HepG2 (cell line): Measurements from ENCODE around the gene POLR2F. TPM values are rescaled to one million over a fixed set of nuclear protein-coding genes. Genes with fewer than 3 reads are reported as not detected.
A peak's percentile ranks its signal among the peaks of the same experiment; 100 is the strongest.

Source experiments
- AHDC1 ChIP-seq: sonication (generic); formaldehyde crosslinking; IDR thresholded peaks from 2 replicates; pipeline ENCODE4 v1.5.1; 2020; ENCODE audit warnings: mild to moderate bottlenecking, missing genetic modification reagents, borderline replicate concordance
- CBX5 ChIP-seq: sonication (generic); formaldehyde crosslinking; IDR thresholded peaks from 2 replicates; pipeline ENCODE4 v1.4.0; 2020; ENCODE audit warnings: missing genetic modification reagents, borderline replicate concordance
- MXD1 ChIP-seq: sonication (generic); formaldehyde crosslinking; IDR thresholded peaks from 2 replicates; pipeline ENCODE4 v1.4.0; 2020; ENCODE audit warnings: mild to moderate bottlenecking, missing genetic modification reagents
- RBAK ChIP-seq: sonication (generic); formaldehyde crosslinking; IDR thresholded peaks from 2 replicates; pipeline ENCODE4 v1.5.1; 2020; ENCODE audit warnings: mild to moderate bottlenecking, missing genetic modification reagents
- TEAD2 ChIP-seq: sonication (generic); formaldehyde crosslinking; IDR thresholded peaks from 2 replicates; pipeline ENCODE4 v1.9.0; 2021; ENCODE audit warnings: missing genetic modification reagents
- ZMYM3 ChIP-seq: sonication (generic); formaldehyde crosslinking; IDR thresholded peaks from 2 replicates; pipeline ENCODE4 v1.5.1; 2020; ENCODE audit warnings: mild to moderate bottlenecking, missing genetic modification reagents
- ZNF18 ChIP-seq: sonication (generic); formaldehyde crosslinking; IDR thresholded peaks from 2 replicates; pipeline ENCODE4 v1.8.0; 2022; ENCODE audit warnings: mild to moderate bottlenecking, missing genetic modification reagents; ENCODE audit not compliant: insufficient replicate concordance
- ZNF234 ChIP-seq: sonication (generic); formaldehyde crosslinking; conservative IDR thresholded peaks from 2 replicates; pipeline ENCODE4 v1.5.1; 2020; ENCODE audit warnings: mild to moderate bottlenecking, missing genetic modification reagents
- ZNF260 ChIP-seq: sonication (generic); formaldehyde crosslinking; IDR thresholded peaks from 2 replicates; pipeline ENCODE4 v1.4.0; 2020; ENCODE audit warnings: missing genetic modification reagents, low read depth, mild to moderate bottlenecking, borderline replicate concordance
- polyA plus RNA-seq, 8 experiments: library from polyadenylated mRNA; depleted of rRNA in 3 of 8; stranded (reverse) in 7 of 8; unstranded in 1 of 8; fragments of >200 nt; fragmentation: Illumina TruSeq in 4 of 8; extraction: Trizol in 4 of 8; gene quantifications; 2 replicates each; pipeline versions ENCODE4 v1.2.1 to v1.2.3, GENCODE V29; 2011 to 2016; ENCODE audit warnings: low read depth in 4 of 8, missing spikeins in 1 of 8, mixed read lengths in 1 of 8; ENCODE audit not compliant: insufficient read depth in 1 of 8
- total RNA-seq, 5 experiments: library from RNA; depleted of rRNA; stranded (reverse); fragments of >200 nt; fragmentation: Illumina TruSeq; extraction: Trizol; gene quantifications; 2 replicates each; pipeline ENCODE4 v1.2.3, GENCODE V29; 2016; ENCODE audit warnings: low read depth in 1 of 5
- TF ChIP-seq, protein P1 (sequence below), 2 experiments: sonication (generic) in 1 of 2; formaldehyde crosslinking in 1 of 2; IDR thresholded peaks; 2 replicates each; pipeline versions ENCODE4 v1.5.1 to v1.6.1; 2011 to 2020; ENCODE audit warnings: borderline replicate concordance in 1 of 2, low read depth in 1 of 2, low read length in 1 of 2, mild to moderate bottlenecking in 1 of 2, missing genetic modification reagents in 1 of 2, moderate library complexity in 1 of 2
- TF ChIP-seq, protein P2 (sequence below): sonication (generic); formaldehyde crosslinking; IDR thresholded peaks from 2 replicates; pipeline ENCODE4 v1.4.0; 2020; ENCODE audit warnings: mild to moderate bottlenecking, missing genetic modification reagents
- TF ChIP-seq, protein P3 (sequence below): sonication (generic); formaldehyde crosslinking; IDR thresholded peaks from 2 replicates; pipeline ENCODE4 v1.4.0; 2020; ENCODE audit warnings: missing genetic modification reagents

Gene POLR2F
- total and polyA plus RNA-seq, 2 of the 13 experiments (the other 11 are each of a cell fraction or from before 2014, with no cell fraction given), result 135 to 158 TPM

DNA sequence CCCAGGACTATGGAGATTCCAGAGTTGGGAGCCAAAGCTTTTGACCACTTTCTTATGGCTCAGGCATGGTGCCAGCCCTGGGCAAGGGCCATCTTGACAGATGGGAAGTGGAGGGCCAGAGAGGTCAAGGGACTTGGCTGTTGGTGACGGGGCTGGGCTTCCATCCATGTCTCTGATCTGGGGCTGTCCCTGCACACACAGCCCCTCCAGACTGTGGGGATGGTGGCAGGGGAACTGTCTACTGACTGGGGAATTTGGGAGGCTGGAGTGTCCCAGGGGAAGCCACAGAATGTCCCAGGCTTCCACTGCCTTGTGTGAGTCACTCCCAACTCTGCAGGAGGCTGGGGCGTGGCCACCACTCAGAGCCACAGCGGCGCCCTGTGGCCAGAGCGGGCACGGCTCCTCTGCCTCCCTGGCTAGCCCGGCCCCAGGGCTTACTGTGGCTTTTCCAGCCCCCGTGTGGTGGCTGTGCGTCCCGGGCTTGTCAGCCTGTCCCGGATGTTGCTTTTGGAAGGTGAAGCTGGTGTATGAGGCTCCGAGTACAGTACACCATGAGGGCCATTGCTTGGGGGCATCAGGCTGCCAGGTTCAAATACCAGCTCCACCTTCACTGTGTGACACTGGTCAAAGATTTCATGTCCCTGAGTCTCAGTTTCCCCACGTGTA, 19.7 kb upstream of the POLR2F start (continued):
- TF ChIP-seq, protein P1, sequence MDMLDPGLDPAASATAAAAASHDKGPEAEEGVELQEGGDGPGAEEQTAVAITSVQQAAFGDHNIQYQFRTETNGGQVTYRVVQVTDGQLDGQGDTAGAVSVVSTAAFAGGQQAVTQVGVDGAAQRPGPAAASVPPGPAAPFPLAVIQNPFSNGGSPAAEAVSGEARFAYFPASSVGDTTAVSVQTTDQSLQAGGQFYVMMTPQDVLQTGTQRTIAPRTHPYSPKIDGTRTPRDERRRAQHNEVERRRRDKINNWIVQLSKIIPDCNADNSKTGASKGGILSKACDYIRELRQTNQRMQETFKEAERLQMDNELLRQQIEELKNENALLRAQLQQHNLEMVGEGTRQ (IDR thresholded peaks at IDR 0.05; ENCODE audit: low read depth, low read length), result no peak
- TF ChIP-seq, protein P1 (CRISPR knock-in tag; IDR thresholded peaks at IDR 0.05; ENCODE audit: borderline replicate concordance), result no peak
- TF ChIP-seq, protein P2, sequence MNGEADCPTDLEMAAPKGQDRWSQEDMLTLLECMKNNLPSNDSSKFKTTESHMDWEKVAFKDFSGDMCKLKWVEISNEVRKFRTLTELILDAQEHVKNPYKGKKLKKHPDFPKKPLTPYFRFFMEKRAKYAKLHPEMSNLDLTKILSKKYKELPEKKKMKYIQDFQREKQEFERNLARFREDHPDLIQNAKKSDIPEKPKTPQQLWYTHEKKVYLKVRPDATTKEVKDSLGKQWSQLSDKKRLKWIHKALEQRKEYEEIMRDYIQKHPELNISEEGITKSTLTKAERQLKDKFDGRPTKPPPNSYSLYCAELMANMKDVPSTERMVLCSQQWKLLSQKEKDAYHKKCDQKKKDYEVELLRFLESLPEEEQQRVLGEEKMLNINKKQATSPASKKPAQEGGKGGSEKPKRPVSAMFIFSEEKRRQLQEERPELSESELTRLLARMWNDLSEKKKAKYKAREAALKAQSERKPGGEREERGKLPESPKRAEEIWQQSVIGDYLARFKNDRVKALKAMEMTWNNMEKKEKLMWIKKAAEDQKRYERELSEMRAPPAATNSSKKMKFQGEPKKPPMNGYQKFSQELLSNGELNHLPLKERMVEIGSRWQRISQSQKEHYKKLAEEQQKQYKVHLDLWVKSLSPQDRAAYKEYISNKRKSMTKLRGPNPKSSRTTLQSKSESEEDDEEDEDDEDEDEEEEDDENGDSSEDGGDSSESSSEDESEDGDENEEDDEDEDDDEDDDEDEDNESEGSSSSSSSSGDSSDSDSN (CRISPR knock-in tag), result peak; percentile 71
- TF ChIP-seq ZNF234 (CRISPR knock-in tag) (no peak), AHDC1 (no peak), TEAD2 (CRISPR knock-in tag) (no peak), RBAK (CRISPR knock-in tag) (no peak), ZNF18 (CRISPR knock-in tag) (no peak), ZNF260 (CRISPR knock-in tag) (no peak), ZMYM3 (no peak; the same call in 1 of the 2 replicates), CBX5 (CRISPR knock-in tag) (peak; percentile 51; the same call in 1 of the 2 replicates), MXD1 (CRISPR knock-in tag) (no peak)
- TF ChIP-seq, protein P3, sequence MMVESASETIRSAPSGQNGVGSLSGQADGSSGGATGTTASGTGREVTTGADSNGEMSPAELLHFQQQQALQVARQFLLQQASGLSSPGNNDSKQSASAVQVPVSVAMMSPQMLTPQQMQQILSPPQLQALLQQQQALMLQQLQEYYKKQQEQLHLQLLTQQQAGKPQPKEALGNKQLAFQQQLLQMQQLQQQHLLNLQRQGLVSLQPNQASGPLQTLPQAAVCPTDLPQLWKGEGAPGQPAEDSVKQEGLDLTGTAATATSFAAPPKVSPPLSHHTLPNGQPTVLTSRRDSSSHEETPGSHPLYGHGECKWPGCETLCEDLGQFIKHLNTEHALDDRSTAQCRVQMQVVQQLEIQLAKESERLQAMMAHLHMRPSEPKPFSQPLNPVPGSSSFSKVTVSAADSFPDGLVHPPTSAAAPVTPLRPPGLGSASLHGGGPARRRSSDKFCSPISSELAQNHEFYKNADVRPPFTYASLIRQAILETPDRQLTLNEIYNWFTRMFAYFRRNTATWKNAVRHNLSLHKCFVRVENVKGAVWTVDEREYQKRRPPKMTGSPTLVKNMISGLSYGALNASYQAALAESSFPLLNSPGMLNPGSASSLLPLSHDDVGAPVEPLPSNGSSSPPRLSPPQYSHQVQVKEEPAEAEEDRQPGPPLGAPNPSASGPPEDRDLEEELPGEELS, result peak; percentile 37; the same call in 1 of the 2 replicates
